Subcutaneous adipose tissue (tissue), 4 donors: ENCODE measurements around the gene NRAS. TPM values are rescaled to one million over a fixed set of nuclear protein-coding genes. Genes with fewer than 3 reads are reported as not detected.

Experiments
- total RNA-seq, 4 donors: library from RNA; depleted of rRNA; stranded (reverse); fragments of >200 nt; gene quantifications; one replicate each; pipeline ENCODE4 v1.1.0, GENCODE V29; 2016
- TF ChIP-seq, protein P1 (sequence below): fragments of 450-650 bp; IDR thresholded peaks from one replicate; pipeline ENCODE4 v1.5.1; 2016; ENCODE audit warnings: low read depth, mild to moderate bottlenecking, control low read depth, antibody characterized with exemption, moderate library complexity

The NRAS gene
- total RNA-seq, 4 donors from 2014 or later, result 23.5 to 38.8 (median 31.1) TPM

DNA sequence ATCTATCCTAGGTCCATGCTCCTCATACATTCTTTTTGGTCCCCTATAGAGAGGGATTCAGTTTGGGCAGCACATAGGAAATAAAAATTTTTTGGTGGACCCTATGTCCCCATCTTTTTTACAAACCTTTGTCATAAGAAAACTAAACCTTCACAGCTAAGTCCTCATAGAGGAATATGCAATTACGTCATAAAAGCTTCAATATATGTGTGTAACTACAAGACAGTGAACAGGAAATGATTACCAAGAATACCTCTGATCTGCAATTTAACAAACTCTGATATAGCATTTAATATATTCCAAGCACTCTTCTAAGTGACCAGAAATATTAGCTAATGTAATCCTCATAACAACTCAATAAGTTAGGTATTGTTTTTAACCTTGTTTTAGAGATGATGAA lies 40.5 kb downstream of the NRAS start:
- TF ChIP-seq, protein P1, sequence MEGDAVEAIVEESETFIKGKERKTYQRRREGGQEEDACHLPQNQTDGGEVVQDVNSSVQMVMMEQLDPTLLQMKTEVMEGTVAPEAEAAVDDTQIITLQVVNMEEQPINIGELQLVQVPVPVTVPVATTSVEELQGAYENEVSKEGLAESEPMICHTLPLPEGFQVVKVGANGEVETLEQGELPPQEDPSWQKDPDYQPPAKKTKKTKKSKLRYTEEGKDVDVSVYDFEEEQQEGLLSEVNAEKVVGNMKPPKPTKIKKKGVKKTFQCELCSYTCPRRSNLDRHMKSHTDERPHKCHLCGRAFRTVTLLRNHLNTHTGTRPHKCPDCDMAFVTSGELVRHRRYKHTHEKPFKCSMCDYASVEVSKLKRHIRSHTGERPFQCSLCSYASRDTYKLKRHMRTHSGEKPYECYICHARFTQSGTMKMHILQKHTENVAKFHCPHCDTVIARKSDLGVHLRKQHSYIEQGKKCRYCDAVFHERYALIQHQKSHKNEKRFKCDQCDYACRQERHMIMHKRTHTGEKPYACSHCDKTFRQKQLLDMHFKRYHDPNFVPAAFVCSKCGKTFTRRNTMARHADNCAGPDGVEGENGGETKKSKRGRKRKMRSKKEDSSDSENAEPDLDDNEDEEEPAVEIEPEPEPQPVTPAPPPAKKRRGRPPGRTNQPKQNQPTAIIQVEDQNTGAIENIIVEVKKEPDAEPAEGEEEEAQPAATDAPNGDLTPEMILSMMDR, result no peak

DNA sequence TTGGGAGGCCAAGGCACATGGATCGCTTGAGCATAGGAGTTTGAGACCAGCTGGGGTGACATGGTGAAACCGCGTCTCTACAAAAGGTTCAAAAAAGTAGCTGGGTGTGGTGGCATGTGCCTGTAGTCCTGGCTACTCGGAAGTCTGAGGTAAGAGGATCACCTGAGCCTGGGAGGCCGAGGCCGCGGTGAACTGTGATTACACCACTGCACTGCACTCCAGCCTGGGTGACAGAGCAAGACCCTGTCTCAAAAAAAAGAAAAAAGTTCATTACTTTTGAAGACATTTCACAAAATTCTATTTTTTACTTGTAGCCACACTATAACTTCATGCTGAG lies 44.7 kb downstream of the NRAS start:
- TF ChIP-seq, protein P1, result no peak

DNA sequence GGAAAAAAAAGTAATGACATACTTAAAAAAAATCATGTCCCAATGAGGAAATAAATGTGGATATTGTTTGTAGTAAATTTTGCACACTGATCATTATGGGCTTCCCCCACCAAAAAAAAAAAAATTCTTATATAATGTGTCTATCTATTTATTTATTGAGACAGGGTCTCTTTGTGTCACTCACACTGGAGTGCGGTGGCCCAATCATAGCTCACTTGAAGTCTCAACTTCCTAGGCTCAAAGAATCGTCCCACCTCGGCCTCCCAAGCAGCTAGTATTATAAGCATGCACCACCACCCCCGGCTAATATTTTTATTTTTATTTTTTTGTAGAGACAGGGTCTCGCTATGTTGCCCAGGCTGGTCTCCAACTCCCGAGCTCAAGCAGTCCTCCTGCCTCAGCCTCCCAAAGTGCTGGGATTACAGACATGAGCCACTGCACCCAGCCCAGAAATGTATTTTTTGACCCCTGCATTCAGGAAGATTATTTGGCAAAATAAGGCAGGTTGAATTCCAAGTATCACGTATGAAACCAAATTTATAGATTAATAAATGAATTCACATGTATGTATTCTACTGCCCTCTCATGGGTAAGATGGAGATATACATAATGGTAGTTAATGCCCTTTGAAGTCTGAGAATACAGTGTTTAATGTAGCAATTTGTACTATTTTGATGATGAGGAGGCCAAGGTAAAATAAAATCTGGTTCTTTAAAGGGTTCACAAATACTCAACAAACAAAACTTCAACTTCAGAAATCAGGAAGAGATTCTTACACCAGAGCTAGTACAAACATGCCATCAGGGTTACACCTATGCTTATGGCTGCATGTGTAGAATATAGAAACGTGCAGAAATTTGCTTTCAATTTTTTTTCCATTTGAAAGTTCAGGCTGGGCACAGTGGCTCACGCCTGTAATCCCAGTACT lies 45.3 kb downstream of the NRAS start:
- TF ChIP-seq, protein P1, result no peak

DNA sequence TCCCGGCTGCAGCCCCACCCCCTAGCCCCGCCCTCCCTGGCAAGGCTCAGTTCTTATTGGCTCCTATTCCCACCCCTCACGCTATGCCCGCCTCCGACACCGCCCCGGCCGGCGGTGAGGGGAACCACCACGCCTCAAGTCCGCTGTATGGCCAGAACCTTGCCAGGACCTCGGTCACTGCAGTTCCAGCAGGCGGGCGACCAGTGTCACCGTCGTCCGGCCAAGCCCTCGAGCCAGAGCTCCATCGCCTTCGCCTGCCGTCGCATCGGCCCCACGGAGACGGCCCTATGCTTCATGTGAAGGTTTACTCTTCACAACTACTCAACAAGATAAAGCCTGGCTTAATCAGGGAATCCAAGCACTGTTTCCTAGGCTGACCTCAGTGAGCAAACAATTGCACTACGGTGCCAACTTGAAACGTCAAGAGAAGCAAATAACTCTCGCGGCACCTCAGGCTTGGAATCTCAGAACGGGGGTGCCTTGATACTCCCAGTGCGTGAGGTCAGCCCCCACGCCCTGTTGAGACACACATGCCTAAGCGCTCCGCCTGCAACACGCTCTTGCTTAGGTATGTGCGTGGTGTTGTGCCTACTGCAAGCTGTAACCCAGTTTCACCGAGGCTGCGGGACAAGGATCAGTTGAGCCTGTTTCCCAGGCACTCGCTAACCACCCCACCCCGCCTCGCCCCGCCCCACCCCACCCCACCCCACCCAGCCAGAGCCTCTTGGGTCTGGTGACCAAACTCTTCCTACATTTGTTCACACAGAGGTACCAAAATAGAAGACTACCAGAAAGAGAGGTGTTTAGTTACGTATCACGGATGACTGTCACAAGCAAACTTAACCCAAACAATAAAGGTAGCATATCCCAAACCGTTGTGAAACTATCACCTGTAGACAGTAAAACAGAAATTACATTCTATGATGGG lies 46.2 kb downstream of the NRAS start:
- TF ChIP-seq, protein P1, result no peak

DNA sequence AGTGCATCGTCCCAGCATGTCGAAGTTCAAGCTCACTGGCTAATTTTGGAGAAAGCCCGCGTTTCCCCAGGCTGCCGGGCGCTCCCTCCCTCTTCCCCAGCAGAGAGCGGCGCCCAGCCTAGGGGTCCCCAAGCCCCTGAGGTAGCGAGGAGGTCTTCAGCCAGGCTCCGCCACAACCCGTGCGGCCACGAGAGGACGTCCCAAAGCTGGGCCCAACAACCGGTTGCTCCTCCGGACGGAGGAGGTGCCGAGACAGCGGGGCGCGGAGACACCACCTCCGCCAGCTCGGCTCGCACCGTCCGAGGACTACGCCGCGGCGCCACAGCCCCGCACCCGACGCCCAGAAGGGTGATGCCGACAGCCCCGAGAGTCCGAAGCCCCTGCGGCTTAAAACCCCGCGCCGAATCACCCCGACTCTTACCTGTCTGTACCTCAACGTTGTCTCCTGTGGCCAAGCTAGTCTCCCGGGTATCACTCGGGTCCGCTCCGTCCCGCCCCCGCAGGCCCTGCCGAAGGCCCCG lies 46.9 kb downstream of the NRAS start, which contains the start of gene DENND2C:
Gene DENND2C (minus strand): TSS at position 488 of the 521 bp plus-strand sequence. CDS start 44,065 bp downstream, outside the sequence.
- TF ChIP-seq, protein P1, result no peak

DNA sequence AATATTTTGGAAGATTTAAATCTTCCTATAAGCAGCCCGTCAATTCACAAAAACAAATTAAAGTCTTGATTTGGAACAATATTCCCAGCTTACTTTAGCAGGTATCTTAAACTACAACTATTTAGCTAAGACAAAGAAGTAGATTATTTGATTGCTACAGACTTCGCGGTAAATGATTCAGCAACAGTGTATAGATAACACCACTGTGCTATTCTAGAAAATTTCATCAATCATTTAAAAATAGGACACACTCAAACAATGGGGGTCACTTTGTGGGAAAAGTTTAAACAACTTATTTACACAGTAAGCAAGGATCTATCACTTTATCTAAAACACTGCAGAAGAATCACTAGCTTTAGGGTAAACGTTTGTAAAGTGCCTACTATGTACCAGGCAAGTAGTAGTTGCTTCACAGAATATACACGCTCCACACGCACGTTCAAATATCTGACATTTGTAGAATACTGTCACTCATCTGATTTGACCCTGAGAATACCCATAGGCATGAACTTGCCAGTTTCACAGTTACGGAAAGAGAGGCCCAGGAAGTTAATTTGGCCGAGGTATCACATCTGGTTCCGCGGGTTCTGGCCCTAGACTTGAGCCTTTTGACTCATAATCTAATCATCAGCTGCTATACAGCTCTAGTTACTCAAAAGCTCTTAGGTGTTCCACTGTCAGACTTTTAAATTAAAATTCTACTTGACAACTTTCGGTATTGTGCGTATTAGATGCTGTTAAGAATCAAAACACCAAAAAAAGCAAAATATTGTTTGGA lies 47.6 kb downstream of the NRAS start:
- TF ChIP-seq, protein P1, result no peak
